ENCODE results near the gene TMEM170B.

GRCh38 chr6:11608600-11609323, 71.2 kb downstream of the TMEM170B start:
- TF ChIP-seq SP1 (IDR thresholded peaks at IDR 0.05) (no peak), FOXA1 (IDR thresholded peaks at IDR 0.05) (no peak), HDGF (IDR thresholded peaks at IDR 0.05; ENCODE audit: borderline replicate concordance) (no peak), FOXK2 (IDR thresholded peaks at IDR 0.05) (no peak), TARDBP (IDR thresholded peaks at IDR 0.05) (no peak), NFRKB (IDR thresholded peaks at IDR 0.05) (no peak), ARNT (IDR thresholded peaks at IDR 0.05) (no peak), ELF4 (IDR thresholded peaks at IDR 0.05) (no peak), PKNOX1 (IDR thresholded peaks at IDR 0.05) (no peak), ZNF384 (IDR thresholded peaks at IDR 0.05) (no peak), BHLHE40 (IDR thresholded peaks at IDR 0.05; ENCODE audit: borderline replicate concordance) (no peak), FOXM1 (IDR thresholded peaks at IDR 0.05; ENCODE audit: borderline replicate concordance) (no peak), SUZ12 (IDR thresholded peaks at IDR 0.05) (no peak), L3MBTL2 (conservative IDR thresholded peaks at IDR 0.05) (no peak)
